Smooth muscle cell (in vitro differentiated cells): ENCODE results near the gene SBK1. TPM values are rescaled to one million over a fixed set of nuclear protein-coding genes. Genes with fewer than 3 reads are reported as not detected.

Experiments used
- DNase-seq: peaks from one replicate; lab custom pipeline; 2025; ENCODE audit not compliant: unreplicated experiment; lab: John Stamatoyannopoulos, UW
- H2AFZ ChIP-seq: fragments of 200-600 bp; sonication (generic); 2 replicates; pipeline ENCODE4 v1.6.0; 2016; ENCODE audit warnings: antibody characterized with exemption, low read depth, mild to moderate bottlenecking
- H3F3A ChIP-seq: fragments of 200-600 bp; sonication (generic); 2 replicates; pipeline ENCODE4 v1.6.0; 2017; ENCODE audit warnings: antibody characterized with exemption, low read depth
- H3K27ac ChIP-seq: fragments of 200-600 bp; sonication (generic); 2 replicates; pipeline ENCODE4 v1.5.1; 2016; ENCODE audit warnings: low read depth, mild to moderate bottlenecking
- H3K27me3 ChIP-seq: fragments of 200-600 bp; sonication (generic); 2 replicates; pipeline ENCODE4 v1.6.1; 2016; ENCODE audit warnings: low read depth, mild to moderate bottlenecking
- H3K36me3 ChIP-seq: fragments of 200-600 bp; sonication (generic); 2 replicates; pipeline ENCODE4 v1.5.1; 2016; ENCODE audit warnings: low read depth
- H3K4me1 ChIP-seq: fragments of 200-600 bp; sonication (generic); 2 replicates; pipeline ENCODE4 v1.5.1; 2016; ENCODE audit warnings: low read depth
- H3K4me2 ChIP-seq: fragments of 200-600 bp; sonication (generic); 2 replicates; pipeline ENCODE4 v1.6.0; 2016; ENCODE audit warnings: mild to moderate bottlenecking
- H3K4me3 ChIP-seq: fragments of 200-600 bp; sonication (generic); 2 replicates; pipeline ENCODE4 v1.5.1; 2016; ENCODE audit warnings: mild to moderate bottlenecking
- H3K79me2 ChIP-seq: fragments of 200-600 bp; sonication (generic); 2 replicates; pipeline ENCODE4 v1.6.0; 2016; ENCODE audit warnings: low read depth, mild to moderate bottlenecking
- H3K9ac ChIP-seq: fragments of 200-600 bp; sonication (generic); 2 replicates; pipeline ENCODE4 v1.6.0; 2016; ENCODE audit warnings: low read depth
- H3K9me3 ChIP-seq: fragments of 200-600 bp; sonication (generic); replicated peaks from 2 replicates; pipeline ENCODE4 v1.5.1; 2016; ENCODE audit warnings: low read depth
- H4K20me1 ChIP-seq: fragments of 200-600 bp; sonication (generic); 2 replicates; pipeline ENCODE4 v1.6.0; 2016; ENCODE audit warnings: low read depth
- CTCF ChIP-seq: fragments of 200-600 bp; sonication (generic); IDR thresholded peaks from 2 replicates; pipeline ENCODE4 v1.5.1; 2017; ENCODE audit warnings: borderline replicate concordance, mild to moderate bottlenecking, antibody characterized with exemption; ENCODE audit not compliant: insufficient read depth, poor library complexity, severe bottlenecking
- WGBS: methylation state at CpG from one replicate; pipeline ENCODE4 v1.1.7; 2016; ENCODE audit warnings: low lambda C conversion rate; 5-methylcytosine and 5-hydroxymethylcytosine counted together
- polyA plus RNA-seq: library from polyadenylated mRNA; unstranded; fragments of >200 nt; fragmentation: Nextera tagmentation; extraction: Ambion mirVana; gene quantifications from 2 replicates; pipeline ENCODE4 v1.2.1, GENCODE V29; 2016
- total RNA-seq: library from RNA; depleted of rRNA; stranded (reverse); fragments of >200 nt; gene quantifications from 2 replicates; pipeline ENCODE4 v1.2.3, GENCODE V29; 2014

SBK1 gene
- total and polyA plus RNA-seq, 2 experiments from 2014 or later = 1.9 to 3.1 TPM

GRCh38 chr16:28289939-28290858, 2.1 kb upstream of the SBK1 start:
- peaks cover 3% of the 10 kb centered on the region for H4K20me1 ChIP-seq
- DNase-seq = no peak
- H3K27me3 ChIP-seq = peaks cover 16% of the 10 kb centered on the region
- WGBS = 83% methylated on average over 10 of the region's 10 CpGs
- H3K36me3 ChIP-seq = no peaks in the 10 kb centered on the region
- no peaks in the 10 kb centered on the region for H3K9me3 ChIP-seq
- no peaks in the 10 kb centered on the region for H3K4me1 ChIP-seq
- no peak overlapping the region for H2AFZ ChIP-seq
- TF ChIP-seq CTCF = no peak
- H3K27ac ChIP-seq = no peak overlapping the region
- H3K4me3 ChIP-seq = no peak overlapping the region
- H3K4me2 ChIP-seq = no peak overlapping the region
- no peaks in the 10 kb centered on the region for H3F3A ChIP-seq
- H3K9ac ChIP-seq = no peak overlapping the region
- no peaks in the 10 kb centered on the region for H3K79me2 ChIP-seq

- no peaks in the 10 kb centered on the region for H3K9me3 ChIP-seq
- H3K79me2 ChIP-seq = no peaks in the 10 kb centered on the region
- no peak for TF ChIP-seq CTCF
- H3K4me2 ChIP-seq = no peak overlapping the region
- DNase-seq = no peak
- H3K27me3 ChIP-seq = peaks cover 16% of the 10 kb centered on the region
- no peak overlapping the region for H3K9ac ChIP-seq
- no peaks in the 10 kb centered on the region for H3K4me1 ChIP-seq
- 66% methylated on average over 11 of the region's 11 CpGs for WGBS
- H3K36me3 ChIP-seq = no peaks in the 10 kb centered on the region
- H2AFZ ChIP-seq = no peak overlapping the region
- no peak overlapping the region for H3K27ac ChIP-seq
- no peaks in the 10 kb centered on the region for H3F3A ChIP-seq
- peaks cover 6% of the 10 kb centered on the region for H4K20me1 ChIP-seq
- no peak overlapping the region for H3K4me3 ChIP-seq
Measured at GRCh38 chr16:28290859-28291254, 1.5 kb upstream of the SBK1 start.

- DNase-seq = no peak
- Histone ChIP-seq H3K27me3 (peaks cover 16% of the 10 kb centered on the region), H3K36me3 (no peaks in the 10 kb centered on the region), H3K9ac (no peak overlapping the region), H3K9me3 (no peaks in the 10 kb centered on the region), H3K79me2 (no peaks in the 10 kb centered on the region), H3K4me3 (peak overlapping the region; percentile 63), H3K4me1 (no peaks in the 10 kb centered on the region), H3K27ac (no peak overlapping the region), H3K4me2 (peak overlapping the region; percentile 95), H3F3A (no peaks in the 10 kb centered on the region), H2AFZ (peak overlapping the region; percentile 72), H4K20me1 (peaks cover 12% of the 10 kb centered on the region)
- TF ChIP-seq CTCF = no peak
- under 1% methylated on average over 45 of the region's 60 CpGs for WGBS
Measured at GRCh38 chr16:28292731-28293600, 641 bp downstream of the SBK1 start.
